GM19324 (cell line): Measurements from ENCODE around the gene APOLD1.
A peak's percentile ranks its signal among the peaks of the same experiment; 100 is the strongest.
"Not testable (repeated sequence)": the region's sequence is repeated elsewhere in the genome, so short reads cannot be mapped to it uniquely, and the experiment has no call there.

Source experiments
- ATAC-seq: cut with Tn5 transposase; IDR thresholded peaks from one replicate; pipeline ENCODE4 v1.9.1; 2021; ENCODE audit warnings: mild to moderate bottlenecking, moderate library complexity; ENCODE audit not compliant: unreplicated experiment, low FRiP score

The APOLD1 gene

GRCh38 chr12:12784116-12784515, 1.3 kb upstream of the APOLD1 start:
- ATAC-seq, result no peak

DNA sequence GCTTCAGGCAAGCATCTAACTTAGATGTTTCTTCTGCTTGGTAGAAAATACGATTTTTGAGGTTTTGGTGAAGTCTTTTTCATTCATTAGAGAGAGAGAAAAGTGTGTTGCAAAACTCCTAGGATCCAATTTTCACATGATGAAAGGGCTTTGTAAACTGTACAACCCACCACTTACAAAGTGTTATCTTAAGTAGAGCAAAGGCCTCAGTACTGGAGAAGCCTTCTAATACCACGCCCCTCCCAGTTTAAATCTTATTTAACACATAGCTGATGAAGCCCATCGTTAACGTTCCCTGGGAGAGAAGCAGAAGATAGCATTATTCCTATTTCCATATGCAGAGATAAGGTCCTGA, 869 bp downstream of the APOLD1 start:
- ATAC-seq, result no peak

DNA sequence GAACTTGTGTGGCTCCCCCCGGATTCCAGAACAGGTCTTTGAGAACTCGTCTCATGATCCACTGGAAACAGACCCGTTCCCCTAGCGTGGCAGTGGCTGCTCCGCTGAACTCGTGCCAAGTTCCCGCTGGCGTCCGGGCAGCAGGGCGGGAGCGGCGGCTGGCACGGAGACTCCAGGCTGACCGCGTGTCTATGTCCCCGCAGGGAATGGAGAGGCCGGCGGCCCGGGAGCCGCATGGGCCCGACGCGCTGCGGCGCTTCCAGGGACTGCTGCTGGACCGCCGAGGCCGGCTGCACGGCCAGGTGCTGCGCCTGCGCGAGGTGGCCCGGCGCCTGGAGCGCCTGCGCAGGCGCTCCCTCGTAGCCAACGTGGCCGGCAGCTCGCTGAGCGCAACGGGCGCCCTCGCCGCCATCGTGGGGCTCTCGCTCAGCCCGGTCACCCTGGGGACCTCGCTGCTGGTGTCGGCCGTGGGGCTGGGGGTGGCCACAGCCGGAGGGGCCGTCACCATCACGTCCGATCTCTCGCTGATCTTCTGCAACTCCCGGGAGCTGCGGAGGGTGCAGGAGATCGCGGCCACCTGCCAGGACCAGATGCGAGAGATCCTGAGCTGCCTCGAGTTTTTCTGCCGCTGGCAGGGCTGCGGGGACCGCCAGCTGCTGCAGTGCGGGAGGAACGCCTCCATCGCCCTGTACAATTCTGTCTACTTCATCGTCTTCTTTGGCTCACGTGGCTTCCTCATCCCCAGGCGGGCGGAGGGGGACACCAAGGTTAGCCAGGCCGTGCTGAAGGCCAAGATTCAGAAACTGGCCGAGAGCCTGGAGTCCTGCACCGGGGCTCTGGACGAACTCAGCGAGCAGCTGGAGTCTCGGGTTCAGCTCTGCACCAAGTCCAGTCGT, 1.5 kb downstream of the APOLD1 start:
- peak; percentile 92 for ATAC-seq

DNA sequence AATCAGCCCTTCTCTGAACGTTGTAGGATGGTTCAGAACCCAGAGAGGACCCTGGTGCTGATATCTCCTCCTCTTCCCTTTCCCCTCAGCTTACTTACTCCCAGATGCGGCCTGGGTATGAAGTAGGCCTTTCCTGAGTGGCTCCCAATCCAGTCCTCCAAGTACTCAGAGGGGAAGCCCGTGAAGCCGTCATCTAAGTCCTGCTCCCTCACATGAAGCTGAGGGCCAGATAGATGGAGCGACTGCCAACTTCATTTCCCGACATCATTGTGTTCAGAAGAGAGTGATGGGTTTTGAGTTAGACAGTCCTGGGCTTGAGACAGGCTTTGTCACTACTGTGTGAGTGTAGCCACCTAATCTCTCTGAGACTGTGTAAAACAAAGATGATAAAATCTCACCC, 2.7 kb downstream of the APOLD1 start:
- no peak for ATAC-seq

- ATAC-seq, result peak; percentile 35
Observed at GRCh38 chr12:12788675-12789368, 3.4 kb downstream of the APOLD1 start.

GRCh38 chr12:12790956-12791355, 5.5 kb downstream of the APOLD1 start:
- no peak for ATAC-seq

GRCh38 chr12:12791756-12792369, 6.4 kb downstream of the APOLD1 start:
- ATAC-seq, result no peak

GRCh38 chr12:12792421-12792820, 7.0 kb downstream of the APOLD1 start:
- ATAC-seq, result no peak

DNA sequence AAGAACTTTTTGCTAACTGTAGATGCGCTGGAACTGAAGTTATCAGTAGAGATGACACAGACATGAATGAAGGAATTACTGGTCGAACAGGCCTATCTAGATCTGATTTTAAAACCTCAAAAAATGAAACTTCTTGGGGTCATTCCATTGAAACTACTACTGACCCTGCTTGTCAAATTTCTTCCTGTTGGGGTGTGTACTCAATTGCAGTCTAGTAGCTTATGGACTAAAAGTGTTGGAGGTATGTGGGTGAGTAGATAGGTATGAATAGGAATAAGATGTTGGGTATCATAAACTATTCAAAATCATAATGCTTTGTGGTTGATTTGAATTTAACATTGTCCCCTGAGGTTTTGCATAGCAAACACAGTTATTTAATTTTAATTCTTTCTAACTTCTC, 9.2 kb downstream of the APOLD1 start:
- ATAC-seq, result no peak

DNA sequence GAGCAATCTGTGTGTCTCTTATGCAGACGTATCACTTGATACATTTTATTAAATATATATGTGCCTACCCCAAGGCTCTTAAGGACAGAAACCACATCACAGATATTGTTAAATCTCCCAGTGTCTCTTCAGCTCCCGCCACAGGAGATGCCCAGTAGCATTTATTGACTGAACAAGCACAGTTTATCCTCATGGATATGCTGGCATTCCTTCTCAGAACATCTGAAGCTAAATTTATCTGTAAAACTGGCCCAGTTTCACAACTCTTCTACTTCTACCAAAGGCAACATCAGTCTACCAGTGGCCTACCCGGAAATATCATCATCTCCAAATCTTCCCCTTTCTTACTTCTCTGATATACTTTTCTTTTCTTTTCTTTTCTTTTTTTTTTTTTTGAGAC, 10.7 kb downstream of the APOLD1 start:
- no peak for ATAC-seq

- ATAC-seq, result no peak
Observed at GRCh38 chr12:12796928-12797793, 11.7 kb downstream of the APOLD1 start.

- ATAC-seq, result no peak
Observed at GRCh38 chr12:12797794-12798152, 12.3 kb downstream of the APOLD1 start.

GRCh38 chr12:12798480-12798879, 13.0 kb downstream of the APOLD1 start:
- no peak for ATAC-seq

DNA sequence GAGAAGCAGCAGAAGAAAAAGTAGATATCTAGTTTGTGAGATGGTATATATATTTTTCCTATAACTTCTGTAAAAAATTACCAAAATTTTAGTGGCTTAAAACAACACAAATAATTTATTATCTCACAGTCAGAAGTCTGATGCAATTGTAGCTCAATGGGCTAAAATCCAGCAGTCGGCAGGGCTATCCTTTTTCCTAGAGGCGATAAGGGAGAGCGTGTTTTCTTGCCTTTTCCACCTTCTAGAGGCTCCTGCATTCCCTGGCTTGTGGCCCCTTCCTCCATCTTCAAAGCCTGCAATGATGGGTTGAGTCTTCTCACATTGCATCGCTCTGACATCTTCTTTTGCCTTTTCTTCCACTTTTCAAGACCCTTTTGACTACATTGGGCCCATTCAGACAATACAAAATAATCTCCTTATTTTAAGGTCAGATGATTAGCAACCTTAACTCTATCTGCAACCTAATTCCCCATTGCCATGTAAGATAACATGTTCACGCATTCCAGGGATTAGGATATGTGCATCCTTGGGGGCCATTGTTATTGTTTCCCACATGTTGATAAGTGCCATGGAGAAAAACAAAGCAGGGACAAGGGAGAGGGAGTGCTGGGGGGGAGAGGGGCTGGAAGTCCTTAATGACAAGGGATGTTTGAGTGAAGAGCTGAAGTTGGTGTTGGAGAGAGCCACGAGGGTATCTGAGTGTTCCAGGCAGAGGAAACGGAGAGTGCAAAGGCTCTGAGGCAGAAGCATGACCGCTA, 13.9 kb downstream of the APOLD1 start:
- no peak for ATAC-seq

DNA sequence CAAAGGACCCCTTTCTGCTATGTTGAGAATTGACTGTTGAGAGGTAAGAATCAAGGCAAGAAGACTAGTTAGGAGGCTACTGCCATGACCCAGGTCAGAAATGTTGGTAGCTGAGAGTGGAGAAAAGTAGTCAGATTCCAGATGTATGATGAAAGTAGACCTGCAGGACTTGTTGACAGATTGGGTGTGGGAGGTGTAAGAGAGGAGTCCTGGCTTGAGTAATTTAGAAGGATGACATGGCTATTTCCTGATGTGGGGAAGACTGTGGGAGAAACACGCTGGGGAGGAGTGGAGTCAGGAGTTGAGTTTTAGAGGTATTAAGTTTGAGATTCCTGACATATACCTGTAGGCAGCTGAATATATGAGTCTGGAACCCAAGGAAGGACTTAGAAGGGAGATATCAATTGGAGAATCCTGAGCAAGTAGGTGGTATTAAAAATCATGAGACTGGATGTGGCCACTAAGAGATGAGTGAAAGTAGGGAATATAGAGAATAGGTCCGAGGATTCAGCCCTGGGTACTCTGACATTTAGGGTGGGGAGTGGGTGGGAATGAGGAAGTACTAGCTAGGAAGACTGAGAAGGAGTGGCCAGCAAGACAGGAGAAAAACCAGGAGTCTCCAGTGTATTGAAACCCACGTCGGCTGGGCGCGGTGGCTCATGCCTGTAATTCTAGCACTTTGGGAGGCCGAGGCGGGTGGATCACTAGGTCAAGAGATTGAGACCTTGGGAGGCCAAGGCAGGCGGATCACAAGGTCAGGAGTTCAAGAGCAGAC, 15.1 kb downstream of the APOLD1 start:
- ATAC-seq, result no peak

DNA sequence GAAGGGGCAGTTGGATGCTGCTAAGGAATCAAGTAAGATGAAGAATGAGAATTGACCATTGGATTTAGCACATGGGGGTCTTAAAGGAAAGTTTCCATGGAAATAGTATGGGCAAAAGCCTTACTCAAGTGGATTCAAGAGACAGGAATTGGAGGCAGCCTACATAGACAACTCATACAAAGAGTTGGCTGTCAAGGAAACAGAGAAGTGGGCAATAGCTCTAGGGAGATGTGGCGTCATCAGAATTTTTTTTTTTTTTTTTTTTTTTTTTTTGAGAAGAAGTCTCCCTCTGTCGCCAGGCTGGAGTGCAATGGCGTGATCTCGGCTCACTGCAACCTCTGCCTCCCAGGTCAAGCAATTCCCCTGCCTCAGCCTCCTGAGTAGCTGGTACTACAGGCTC, 16.2 kb downstream of the APOLD1 start:
- not testable (repeated sequence) for ATAC-seq

DNA sequence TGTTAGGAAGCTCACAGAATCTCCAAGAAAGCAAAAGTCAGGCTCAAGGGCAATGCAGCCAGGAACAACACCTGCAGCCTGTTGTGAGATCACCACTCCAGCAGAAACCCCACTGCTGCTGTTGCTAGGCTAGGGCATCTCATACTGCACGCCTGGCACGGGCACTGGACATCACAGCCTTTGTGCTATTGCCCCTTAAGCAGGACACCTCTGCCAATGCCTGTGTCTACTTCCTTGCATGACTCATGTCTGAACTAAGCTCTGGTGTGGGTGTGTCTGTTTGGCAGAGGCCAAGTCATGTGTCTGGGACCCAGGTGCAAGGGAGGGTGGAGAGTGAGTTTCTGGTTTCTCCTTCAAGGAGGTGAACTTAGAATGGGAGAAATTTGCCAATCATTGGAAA, 17.7 kb downstream of the APOLD1 start:
- peak; percentile 79 for ATAC-seq

DNA sequence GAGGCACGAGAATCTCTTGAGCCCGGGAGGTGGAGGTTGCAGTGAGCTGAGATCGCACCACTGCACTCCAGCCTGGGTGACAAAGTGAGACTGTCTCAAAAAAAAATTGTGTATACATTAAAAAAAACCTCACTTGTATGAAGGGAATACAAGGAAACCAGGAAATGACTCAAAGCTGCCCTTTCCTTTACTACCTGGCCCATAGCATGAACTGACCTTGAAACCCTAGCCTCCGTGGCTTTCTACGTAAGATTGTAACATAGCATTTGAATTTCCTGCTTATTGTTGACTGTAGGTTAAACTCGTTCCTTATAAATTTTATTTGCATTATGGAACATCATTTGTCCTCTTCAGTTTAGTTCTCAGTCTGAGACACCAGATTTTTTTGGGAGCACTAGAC, 18.6 kb downstream of the APOLD1 start:
- no peak for ATAC-seq

DNA sequence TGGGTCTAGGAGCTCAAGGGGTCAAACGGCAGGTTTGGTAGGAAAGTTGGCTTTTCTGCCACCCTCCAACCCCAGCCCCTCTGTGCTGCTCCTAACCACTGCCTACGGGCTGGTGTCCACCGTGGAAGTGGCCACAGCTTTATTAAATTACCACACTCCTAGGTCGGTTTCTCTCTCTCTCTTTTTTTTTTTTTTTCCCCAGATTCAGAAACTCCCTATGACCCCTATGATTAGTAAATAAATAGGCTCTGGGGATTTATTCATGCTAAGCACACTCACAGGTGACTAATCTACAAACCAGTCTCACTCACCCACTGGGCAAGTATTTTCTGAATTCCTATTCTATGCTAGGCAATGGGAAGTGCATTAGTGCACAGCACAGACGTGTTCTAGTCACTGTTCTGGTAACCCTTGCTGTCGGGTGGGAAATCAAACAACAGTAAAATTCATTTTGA, 19.0 kb downstream of the APOLD1 start:
- no peak for ATAC-seq
